Loucy (cell line): Measurements from ENCODE around the gene RAB29.

Experiments
- H2AFZ ChIP-seq: fragments of 200-600 bp; sonication (generic); 2 replicates; pipeline ENCODE4 v1.6.0; 2016; ENCODE audit warnings: antibody characterized with exemption, mild to moderate bottlenecking, low read length, moderate library complexity
- H3F3A ChIP-seq: fragments of 200-600 bp; 2 replicates; pipeline ENCODE4 v1.6.0; 2016; ENCODE audit warnings: antibody characterized with exemption, low read depth, mild to moderate bottlenecking
- H3K27me3 ChIP-seq: fragments of 200-600 bp; sonication (generic); 2 replicates; pipeline ENCODE4 v1.6.1; 2014; ENCODE audit warnings: low read length, mild to moderate bottlenecking; ENCODE audit not compliant: insufficient read depth, poor library complexity, severe bottlenecking
- H3K36me3 ChIP-seq: fragments of 200-600 bp; sonication (generic); 2 replicates; pipeline ENCODE4 v1.6.1; 2016; ENCODE audit warnings: low read length; ENCODE audit not compliant: insufficient read depth
- H3K4me1 ChIP-seq: fragments of 200-600 bp; sonication (generic); 2 replicates; pipeline ENCODE4 v1.5.1; 2014; ENCODE audit warnings: low read length, mild to moderate bottlenecking; ENCODE audit not compliant: insufficient read depth, poor library complexity, severe bottlenecking
- H3K4me2 ChIP-seq: fragments of 200-600 bp; sonication (generic); 2 replicates; pipeline ENCODE4 v1.6.0; 2014; ENCODE audit warnings: antibody characterized with exemption, low read length, low read depth, mild to moderate bottlenecking; ENCODE audit not compliant: poor library complexity, severe bottlenecking
- H3K4me3 ChIP-seq: fragments of 200-600 bp; sonication (generic); 2 replicates; pipeline ENCODE4 v1.5.1; 2014; ENCODE audit warnings: low read length, mild to moderate bottlenecking, mixed read lengths; ENCODE audit not compliant: poor library complexity, severe bottlenecking
- H3K79me2 ChIP-seq: fragments of 200-600 bp; sonication (generic); 2 replicates; pipeline ENCODE4 v1.6.1; 2014; ENCODE audit warnings: low read length; ENCODE audit not compliant: insufficient read depth
- H3K9ac ChIP-seq: fragments of 200-600 bp; sonication (generic); 2 replicates; pipeline ENCODE4 v1.6.0; 2014; ENCODE audit warnings: mild to moderate bottlenecking, low read depth, low read length, moderate library complexity; ENCODE audit not compliant: poor library complexity, severe bottlenecking
- H3K9me2 ChIP-seq: fragments of 200-600 bp; sonication (generic); replicated peaks from 2 replicates; pipeline ENCODE4 v1.6.1; 2016; ENCODE audit warnings: low read depth, low read length, mixed read lengths
- H3K9me3 ChIP-seq: fragments of 200-600 bp; sonication (generic); 2 replicates; pipeline ENCODE4 v1.6.1; 2014; ENCODE audit warnings: mild to moderate bottlenecking, antibody characterized with exemption, low read length, low read depth; ENCODE audit not compliant: insufficient read depth
- H4K20me1 ChIP-seq: fragments of 200-600 bp; sonication (generic); 2 replicates; pipeline ENCODE4 v1.6.0; 2014; ENCODE audit warnings: antibody characterized with exemption, low read length, mild to moderate bottlenecking; ENCODE audit not compliant: insufficient read depth, poor library complexity, severe bottlenecking
- CTCF ChIP-seq: fragments of 200-600 bp; sonication (generic); conservative IDR thresholded peaks from 2 replicates; pipeline ENCODE4 v1.5.1; 2014; ENCODE audit warnings: mild to moderate bottlenecking, antibody characterized with exemption, low read length
- EZH2phosphoT487 ChIP-seq: fragments of 200-600 bp; IDR thresholded peaks from 2 replicates; pipeline ENCODE4 v1.6.1; 2018; ENCODE audit warnings: antibody characterized with exemption, mild to moderate bottlenecking, moderate library complexity, borderline replicate concordance

Gene RAB29

DNA sequence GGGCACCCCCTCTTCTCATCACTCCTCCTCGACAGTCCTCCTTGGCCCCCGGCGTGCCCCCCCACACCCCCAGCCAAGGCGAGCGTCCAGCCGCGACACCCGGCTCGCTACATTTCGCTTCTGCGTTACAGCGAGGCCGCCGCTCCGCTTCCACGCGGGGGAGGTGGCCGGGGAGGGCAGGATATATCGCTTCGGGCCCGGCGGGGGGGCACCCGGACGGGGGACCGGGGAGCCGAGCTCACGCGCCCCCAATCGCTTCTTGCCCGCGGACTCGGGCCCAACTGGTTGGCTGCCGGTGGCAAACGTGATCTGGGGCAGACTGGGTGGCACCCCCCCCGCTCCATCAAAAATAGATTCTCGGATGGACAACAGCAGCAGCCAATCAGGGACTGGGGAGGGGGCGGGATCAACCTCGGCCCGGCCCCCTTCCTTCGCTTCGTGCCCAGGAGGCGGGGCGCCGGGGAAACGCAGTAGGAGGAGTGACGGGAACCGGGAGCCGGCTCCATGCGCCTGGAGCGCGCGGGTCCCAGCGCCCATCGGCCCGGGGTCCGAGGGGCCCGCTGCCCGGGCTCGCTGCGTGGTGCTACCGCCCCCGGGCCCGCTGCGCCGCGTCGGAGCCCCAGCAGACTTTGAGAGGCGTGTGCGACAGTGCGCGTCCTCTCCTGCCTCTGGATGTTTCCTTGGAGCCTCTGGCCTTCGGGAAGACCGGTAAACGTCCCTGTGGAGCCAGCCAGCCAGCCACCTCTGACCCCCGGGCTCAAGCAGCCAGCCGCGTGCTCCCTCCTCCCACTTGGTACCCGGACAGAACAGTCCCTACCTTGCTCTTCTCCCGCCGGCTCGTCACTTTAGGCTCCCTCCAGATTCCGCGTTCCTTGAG is 37.8 kb upstream of the RAB29 start, which contains the start of gene SLC41A1:
Gene SLC41A1, minus strand, starts transcription at position 321 of the 877 bp plus-strand sequence. CDS start 2,757 bp downstream, outside the sequence.
- peak within 1 kb of the TSS; percentile 87 for H3K9ac ChIP-seq
- TF ChIP-seq CTCF (no peak), EZH2phosphoT487 (no peak)
- H3K79me2 ChIP-seq, result peaks cover 52% of the 10 kb centered on the region
- H3K9me3 ChIP-seq, result no peaks in the 10 kb centered on the region
- H3K27me3 ChIP-seq, result no peaks in the 10 kb centered on the region
- peaks cover 54% of the 10 kb centered on the region for H3K4me1 ChIP-seq
- H3K4me3 ChIP-seq, result peak within 1 kb of the TSS; percentile 87
- H3K9me2 ChIP-seq, result no peaks in the 10 kb centered on the region
- H3K4me2 ChIP-seq, result peak within 1 kb of the TSS; percentile 96
- H3F3A ChIP-seq, result no peaks in the 10 kb centered on the region
- peak within 1 kb of the TSS; percentile 91 for H2AFZ ChIP-seq
- H4K20me1 ChIP-seq, result peaks cover 35% of the 10 kb centered on the region
- no peaks in the 10 kb centered on the region for H3K36me3 ChIP-seq

DNA sequence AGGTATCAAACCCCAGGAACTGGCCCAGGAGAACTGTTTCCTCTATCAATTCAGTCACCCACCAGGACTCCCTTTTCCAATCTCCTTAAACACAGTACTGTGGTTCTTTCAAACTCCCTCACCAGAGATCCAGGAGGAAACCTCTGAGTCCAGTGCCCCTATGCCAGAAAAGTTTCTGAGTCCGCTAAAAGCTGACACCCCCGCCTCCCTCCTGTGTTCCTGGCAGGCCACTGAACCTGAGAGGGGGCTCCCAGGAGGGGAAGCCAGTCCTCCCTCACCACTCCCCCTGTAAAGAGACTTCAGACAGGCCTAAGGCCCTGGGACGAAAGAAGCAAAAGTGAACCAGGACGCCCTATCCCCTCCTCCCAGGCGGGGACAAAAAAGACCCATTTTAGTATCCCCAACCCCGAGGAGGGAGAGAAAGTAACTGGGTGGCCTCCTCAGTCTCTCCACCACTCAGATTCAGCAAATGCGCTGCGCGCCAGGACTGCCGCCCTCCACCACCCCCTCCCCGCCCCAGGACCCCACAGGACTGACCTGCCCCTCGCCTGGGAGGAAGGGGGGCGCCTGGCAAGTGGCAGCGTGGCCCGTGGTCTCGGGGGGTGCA is 37.1 kb upstream of the RAB29 start:
- H3K27me3 ChIP-seq, result no peaks in the 10 kb centered on the region
- H3K79me2 ChIP-seq, result peaks cover 54% of the 10 kb centered on the region
- no peaks in the 10 kb centered on the region for H3K9me3 ChIP-seq

DNA sequence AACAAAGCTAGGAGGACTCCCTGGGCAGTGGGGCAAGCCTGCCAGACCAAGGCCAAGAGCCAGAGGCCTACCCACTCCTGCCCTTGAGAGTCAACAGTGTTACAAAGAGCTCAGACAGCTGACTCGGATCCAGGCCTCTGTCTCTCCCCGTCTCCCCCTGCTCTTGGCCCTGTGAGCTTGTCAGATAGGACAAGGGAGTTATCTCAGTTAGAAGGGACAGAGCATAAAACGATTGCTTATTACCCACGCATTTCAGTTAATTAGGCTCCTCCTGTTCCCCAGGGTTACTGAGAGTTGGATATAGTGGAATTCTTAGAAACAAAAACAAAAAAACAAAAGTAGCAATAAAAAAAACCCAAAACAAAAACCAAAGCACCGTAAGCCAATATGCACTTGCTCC is 36.4 kb upstream of the RAB29 start:
- H3K4me3 ChIP-seq, result peak overlapping the region; percentile 87
- peak overlapping the region; percentile 96 for H3K4me2 ChIP-seq
- H3K27me3 ChIP-seq, result no peaks in the 10 kb centered on the region
- H3K9ac ChIP-seq, result peak overlapping the region; percentile 87
- H3K9me2 ChIP-seq, result no peaks in the 10 kb centered on the region
- H2AFZ ChIP-seq, result no peak overlapping the region
- H4K20me1 ChIP-seq, result peaks cover 36% of the 10 kb centered on the region
- peaks cover 61% of the 10 kb centered on the region for H3K79me2 ChIP-seq
- no peaks in the 10 kb centered on the region for H3K36me3 ChIP-seq
- TF ChIP-seq CTCF (no peak), EZH2phosphoT487 (no peak)
- peaks cover 63% of the 10 kb centered on the region for H3K4me1 ChIP-seq
- no peaks in the 10 kb centered on the region for H3K9me3 ChIP-seq
- H3F3A ChIP-seq, result no peaks in the 10 kb centered on the region

More for the DNA sequence above, 37.1 kb upstream of the RAB29 start:
- no peak for TF ChIP-seq EZH2phosphoT487
- TF ChIP-seq CTCF, result no peak
- H2AFZ ChIP-seq, result peak overlapping the region; percentile 91
- peak overlapping the region; percentile 87 for H3K4me3 ChIP-seq
- no peaks in the 10 kb centered on the region for H3K36me3 ChIP-seq
- H3K9ac ChIP-seq, result peak overlapping the region; percentile 87
- H3F3A ChIP-seq, result no peaks in the 10 kb centered on the region
- peak overlapping the region; percentile 96 for H3K4me2 ChIP-seq
- H3K4me1 ChIP-seq, result peaks cover 57% of the 10 kb centered on the region
- peaks cover 36% of the 10 kb centered on the region for H4K20me1 ChIP-seq
- no peaks in the 10 kb centered on the region for H3K9me2 ChIP-seq
